ENCODE results near the gene TTLL11.
"Not testable (repeated sequence)": the region's sequence is repeated elsewhere in the genome, so short reads cannot be mapped to it uniquely, and the experiment has no call there.

The TTLL11 gene

GRCh38 chr9:122004589-122004988 lies 88.5 kb downstream of the TTLL11 start:
- DNase-seq (ENCODE audit: low spot score): no peak

DNA sequence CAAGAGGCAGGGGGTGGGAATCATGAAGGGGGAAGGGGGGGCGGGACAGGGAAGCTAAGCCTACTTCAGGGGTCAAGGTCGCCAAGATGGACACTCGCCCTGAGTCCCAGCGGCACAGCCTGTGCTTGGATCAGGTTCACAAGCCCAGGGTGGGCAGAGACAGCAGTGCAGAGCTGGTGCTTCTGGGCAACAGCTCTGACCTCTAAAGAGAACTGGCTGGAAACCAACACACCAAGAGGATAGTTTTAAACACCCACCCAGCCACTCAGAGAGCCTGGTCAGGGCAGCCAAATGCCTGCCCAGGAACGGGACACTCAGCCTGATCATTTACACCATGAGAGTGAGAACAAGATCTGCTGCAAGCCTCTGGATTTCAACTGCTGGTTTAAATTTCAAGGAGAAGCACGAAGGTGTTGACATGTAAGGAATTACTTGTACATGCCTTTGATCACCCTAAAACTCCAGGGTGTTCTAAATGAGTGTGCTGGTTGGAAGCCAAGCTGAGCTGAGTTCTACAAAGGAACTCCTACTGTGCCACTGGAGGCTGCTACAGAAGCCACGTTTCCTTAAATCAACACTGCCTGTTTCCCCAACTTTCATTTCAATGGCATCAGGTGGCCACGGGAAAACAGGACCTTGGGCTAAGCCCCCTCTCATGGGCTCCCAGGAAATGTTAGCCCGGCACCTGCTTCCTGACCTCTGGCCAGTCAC lies 91.5 kb downstream of the TTLL11 start:
- peak; percentile 38 for DNase-seq (ENCODE audit: low spot score)

DNA sequence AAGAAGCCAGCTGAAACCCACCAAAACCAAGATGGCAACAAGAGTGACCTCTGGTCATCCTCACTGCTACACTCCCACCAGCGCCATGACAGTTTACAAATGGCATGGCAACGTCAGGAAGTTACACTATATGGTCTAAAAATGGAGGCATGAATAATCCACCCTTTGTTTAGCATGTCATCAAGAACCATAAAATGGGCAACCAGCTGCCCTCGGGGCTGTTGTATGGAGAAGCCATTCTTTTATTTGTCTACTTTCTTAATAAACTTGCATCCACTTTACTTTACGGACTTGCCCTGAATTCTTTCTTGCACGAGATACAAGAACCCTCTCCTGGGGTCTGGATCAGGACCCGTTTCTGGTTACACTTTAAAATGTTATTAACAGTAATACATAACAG lies 92.6 kb downstream of the TTLL11 start:
- not testable (repeated sequence) for DNase-seq (ENCODE audit: low spot score)

GRCh38 chr9:121999556-121999955 lies 93.6 kb downstream of the TTLL11 start:
- DNase-seq (ENCODE audit: low spot score): no peak

DNA sequence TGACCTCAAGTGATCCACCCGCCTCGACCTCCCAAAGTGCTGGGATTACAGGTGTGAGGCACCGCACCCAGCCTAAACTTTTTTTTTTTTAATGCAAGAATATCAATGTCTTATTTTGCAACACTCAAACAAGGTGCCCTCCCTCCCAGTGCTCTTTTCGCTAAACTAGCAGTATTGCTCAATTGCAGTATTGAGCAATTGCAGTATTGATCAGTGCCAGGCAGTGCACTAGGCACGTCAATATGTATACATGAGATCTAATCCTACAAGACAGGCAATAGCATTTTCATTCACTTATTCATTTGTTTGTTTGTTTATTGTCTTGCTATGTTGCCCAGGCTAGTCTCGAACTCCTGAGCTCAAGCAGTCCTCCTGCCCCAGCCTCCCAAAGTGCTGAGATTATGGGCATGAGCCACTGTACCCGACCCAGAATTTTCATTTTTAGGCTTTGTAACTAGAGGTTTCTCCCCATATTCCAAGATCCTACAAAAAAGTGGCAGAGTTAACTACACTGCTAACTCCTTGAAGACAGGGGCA lies 94.5 kb downstream of the TTLL11 start:
- no peak for DNase-seq (ENCODE audit: low spot score)

- DNase-seq (ENCODE audit: low spot score): no peak
Measured at GRCh38 chr9:121997791-121998190, 95.3 kb downstream of the TTLL11 start.

- no peak for DNase-seq (ENCODE audit: low spot score)
Measured at GRCh38 chr9:121996783-121997182, 96.3 kb downstream of the TTLL11 start.

- DNase-seq (ENCODE audit: low spot score): no peak
Measured at GRCh38 chr9:121995997-121996396, 97.1 kb downstream of the TTLL11 start.

DNA sequence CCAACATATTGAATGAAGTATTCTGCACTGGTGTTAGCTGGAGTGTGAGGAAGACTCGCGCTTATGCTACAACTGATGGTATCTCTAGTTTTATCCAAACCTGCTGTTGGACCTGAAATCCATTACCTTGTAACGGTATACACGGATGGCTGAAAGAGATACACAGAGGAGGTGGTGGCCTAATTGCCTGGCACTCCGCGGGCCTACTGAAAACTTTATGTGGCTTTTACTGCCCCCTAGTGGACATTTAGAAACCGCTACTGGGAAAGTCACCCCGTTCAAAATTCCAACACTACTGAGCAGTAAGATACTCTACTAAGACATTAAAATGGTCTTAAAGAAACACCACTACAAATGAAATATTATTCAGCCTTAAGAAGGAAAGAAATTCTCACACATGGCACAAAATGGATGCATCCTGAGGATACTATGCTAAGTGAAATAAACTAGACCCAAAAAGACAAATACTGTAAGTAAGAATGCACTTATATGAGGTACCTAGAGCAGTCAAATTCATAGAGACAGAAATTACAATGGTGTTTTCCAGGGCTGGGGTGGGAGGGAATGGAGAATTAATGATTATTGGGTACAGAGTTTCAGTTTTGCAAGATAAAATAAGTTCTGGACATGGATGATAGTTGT lies 100.4 kb downstream of the TTLL11 start:
- peak; percentile 80 for DNase-seq (ENCODE audit: low spot score)

- no peak for DNase-seq (ENCODE audit: low spot score)
Measured at GRCh38 chr9:121991307-121991661, 101.8 kb downstream of the TTLL11 start.

DNA sequence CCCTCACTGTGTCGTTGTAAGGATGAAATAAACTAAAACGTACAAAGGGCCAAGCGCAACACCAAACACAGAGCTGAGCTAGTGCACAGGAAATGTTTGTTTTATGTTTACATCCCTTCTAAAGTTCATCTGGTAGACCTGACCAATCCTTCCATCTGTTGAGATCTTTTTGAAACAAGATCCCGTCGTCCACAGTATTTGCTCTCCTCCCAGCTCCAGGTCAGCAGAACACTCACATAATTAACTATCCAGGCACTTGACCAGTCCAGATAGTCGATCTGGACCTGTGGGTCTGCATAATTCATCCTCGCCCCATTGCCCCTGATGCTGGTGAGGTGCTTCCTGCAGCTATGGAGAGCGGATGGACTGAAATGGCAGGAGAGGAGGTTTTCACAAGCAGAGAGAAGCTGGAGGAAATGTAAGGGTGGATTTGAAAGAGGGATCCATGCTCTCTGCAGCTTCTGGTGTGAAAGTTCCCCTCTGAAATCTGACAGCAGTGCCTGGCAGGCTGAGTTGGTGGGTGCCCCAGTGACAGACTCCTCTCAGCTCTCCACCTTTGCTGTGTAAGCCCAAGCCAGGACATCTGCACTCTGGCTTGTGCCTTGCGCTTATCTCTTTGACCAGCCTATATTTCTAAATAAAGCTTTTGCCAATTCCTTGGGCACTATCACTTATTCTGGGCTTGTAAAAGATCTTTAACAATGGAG lies 102.4 kb downstream of the TTLL11 start:
- no peak for DNase-seq (ENCODE audit: low spot score)

DNA sequence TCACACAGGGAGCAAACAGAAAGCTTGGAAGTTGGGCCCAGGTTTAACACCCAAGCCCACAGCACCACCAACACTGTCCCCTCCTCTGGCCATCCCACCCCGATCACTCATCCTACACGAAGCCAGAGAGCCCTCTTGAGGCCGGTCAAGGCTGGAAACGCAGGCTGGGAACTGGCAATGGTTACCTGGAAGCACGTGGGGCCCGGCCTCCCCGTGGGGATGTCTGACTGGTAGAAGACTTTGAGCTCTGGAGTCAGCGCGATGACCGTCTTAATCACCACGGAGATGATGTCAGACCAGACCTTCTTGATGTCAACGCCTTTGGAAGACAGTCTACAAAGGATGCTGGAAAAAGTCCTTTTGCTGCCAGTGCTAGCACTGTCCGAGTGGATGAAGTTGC lies 104.1 kb downstream of the TTLL11 start:
- peak; percentile 74 for DNase-seq (ENCODE audit: low spot score)

GRCh38 chr9:121987314-121987713 lies 105.8 kb downstream of the TTLL11 start:
- peak; percentile 35 for DNase-seq (ENCODE audit: low spot score)

GRCh38 chr9:121985792-121986494 lies 107.2 kb downstream of the TTLL11 start:
- peak; percentile 41 for DNase-seq (ENCODE audit: low spot score)

DNA sequence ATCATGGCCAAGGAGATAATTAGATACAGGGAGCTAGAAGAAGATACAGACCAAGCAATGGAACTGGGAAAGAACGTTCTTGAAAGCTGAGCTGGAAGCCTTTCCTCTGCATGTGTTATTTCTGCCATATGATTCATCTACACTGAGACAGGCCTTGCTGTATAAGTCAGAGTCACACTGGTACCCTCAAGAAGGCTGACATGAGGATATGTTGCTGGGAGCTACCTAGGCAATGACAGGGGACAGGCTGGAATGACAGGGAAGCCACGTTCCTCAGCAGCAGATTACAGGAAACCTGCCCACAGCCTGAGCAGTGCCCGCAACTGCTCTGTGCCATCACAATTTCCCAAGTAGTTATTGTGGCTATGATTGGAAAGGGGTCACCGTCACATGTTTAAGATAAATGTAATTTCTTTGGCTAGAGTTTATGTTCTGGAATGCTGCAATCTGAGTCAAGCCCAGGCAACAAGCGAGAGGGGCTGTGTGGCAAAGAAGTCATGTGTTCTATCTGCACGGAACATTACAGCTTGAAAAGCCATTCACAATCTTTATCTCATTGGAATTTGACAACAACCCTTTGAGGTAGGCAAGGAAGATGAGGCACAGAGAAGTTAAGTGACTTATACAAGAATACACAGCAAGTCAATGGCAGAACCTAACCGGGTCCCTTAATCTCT lies 108.2 kb downstream of the TTLL11 start:
- DNase-seq (ENCODE audit: low spot score): no peak

DNA sequence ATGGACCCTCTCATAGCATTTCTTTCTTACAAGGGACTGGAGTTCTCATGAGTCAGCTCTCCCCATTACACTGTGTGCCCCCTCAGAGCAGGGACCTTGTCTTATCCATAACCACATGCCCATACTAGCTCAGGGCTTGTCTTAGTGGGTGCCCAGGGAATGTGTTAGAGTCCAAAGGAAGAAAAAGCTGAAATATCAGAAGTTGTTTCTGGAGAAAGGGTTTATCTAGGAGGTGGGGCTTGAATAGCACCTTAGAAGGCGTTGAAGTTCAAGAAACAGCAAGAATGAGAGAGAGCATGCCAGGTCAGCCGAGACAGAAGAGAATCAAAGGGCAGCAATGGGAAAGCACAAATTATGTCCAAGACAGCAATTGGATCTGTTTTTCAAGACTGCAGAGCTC lies 109.4 kb downstream of the TTLL11 start:
- DNase-seq (ENCODE audit: low spot score): no peak

GRCh38 chr9:121981118-121981883 lies 111.8 kb downstream of the TTLL11 start:
- DNase-seq (ENCODE audit: low spot score): no peak

GRCh38 chr9:121980665-121981064 lies 112.4 kb downstream of the TTLL11 start:
- DNase-seq (ENCODE audit: low spot score): not testable (repeated sequence)

GRCh38 chr9:121979736-121980135 lies 113.4 kb downstream of the TTLL11 start:
- DNase-seq (ENCODE audit: low spot score): no peak

- no peak for DNase-seq (ENCODE audit: low spot score)
Measured at GRCh38 chr9:121976751-121977150, 116.4 kb downstream of the TTLL11 start.

DNA sequence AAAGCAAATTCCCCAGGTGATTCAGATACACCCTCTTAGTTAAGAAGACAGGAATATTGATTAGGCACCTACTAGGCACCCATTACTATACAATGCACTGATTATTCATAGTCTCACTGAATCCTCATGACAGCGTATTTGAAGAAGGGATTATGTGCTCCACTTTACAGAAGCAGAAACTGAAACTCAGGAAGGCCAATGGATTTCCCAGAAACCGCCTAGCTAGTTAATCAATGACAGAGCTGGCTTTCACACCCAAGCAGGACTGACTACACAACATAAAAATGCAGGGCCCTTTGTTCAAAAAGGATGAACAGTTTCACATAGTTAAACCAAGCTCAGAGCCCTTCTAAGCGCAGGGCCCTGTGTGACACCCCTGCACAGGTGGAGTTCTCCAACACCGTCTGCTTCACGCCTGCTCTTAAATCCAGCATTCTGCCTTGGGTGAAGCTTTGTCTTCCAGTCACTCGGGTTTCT lies 117.3 kb downstream of the TTLL11 start:
- DNase-seq (ENCODE audit: low spot score): no peak
